ENCODE results near the gene MAP3K20. TPM values are rescaled to one million over a fixed set of nuclear protein-coding genes. Genes with fewer than 3 reads are reported as not detected.

MAP3K20 gene
- polyA plus RNA-seq, 1 of the 3 experiments (the other 2 are of a cell fraction), result 8.5 TPM

DNA sequence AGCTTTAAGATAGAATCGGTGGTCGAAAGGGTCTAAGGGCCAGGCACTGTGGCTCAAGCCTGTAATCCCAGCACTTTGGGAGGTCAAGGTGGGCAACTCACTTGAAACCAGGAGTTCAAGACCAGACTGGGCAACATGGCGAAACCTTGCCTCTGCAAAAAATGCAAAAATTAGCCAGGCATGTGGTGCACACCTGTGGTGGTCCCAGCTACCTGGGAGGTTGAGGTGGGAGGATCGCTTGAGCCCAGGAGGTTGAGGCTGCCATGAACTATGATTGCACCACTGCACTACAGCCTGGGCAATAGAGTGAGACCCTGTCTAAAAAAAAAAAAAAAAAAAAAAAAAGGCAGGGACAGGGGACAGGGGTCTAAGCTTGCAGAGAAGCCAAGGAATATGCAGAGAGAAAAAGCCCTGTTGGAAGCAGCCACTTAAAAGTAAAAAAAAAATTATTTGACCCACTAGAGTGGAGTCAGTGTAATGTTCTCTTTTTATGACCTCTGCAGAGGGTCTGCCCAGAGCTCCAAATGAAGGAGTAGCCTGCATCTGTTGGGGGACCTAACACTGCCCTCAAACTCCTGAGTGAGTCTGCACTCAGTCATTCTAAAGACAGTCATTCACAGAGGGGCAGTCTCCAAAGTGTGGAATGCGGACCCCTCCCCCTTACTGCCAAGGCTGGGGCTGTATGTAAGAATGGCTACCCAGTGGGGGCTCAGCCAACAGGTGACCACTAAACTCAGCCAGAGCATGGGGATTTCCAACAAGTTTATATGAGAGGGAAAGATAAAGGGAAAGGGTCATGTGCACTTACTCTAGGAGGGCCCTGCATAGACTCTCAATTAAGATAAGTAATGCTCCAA is 160.5 kb downstream of the MAP3K20 start:
- Histone ChIP-seq H3K9me3 (no peaks in the 10 kb centered on the region), H3K9me2 (no peaks in the 10 kb centered on the region), H3K79me2 (ENCODE audit: insufficient read depth) (no peaks in the 10 kb centered on the region), H3K4me3 (ENCODE audit: low read depth in 2 of 2, low read length in 1 of 2) (no peak overlapping the region), H3K4me2 (no peak overlapping the region), H3K36me3 (replicated peaks in 1 of 2; ENCODE audit: control insufficient read depth in 1 of 2, insufficient read depth in 2 of 2, low read length in 1 of 2) (no peaks in the 10 kb centered on the region), H2AFZ (ENCODE audit: low read depth) (no peak overlapping the region), H3K9ac (no peak overlapping the region), H4K20me1 (ENCODE audit: insufficient read depth) (no peaks in the 10 kb centered on the region), H3K27ac (ENCODE audit: low read depth in 2 of 2, low read length in 1 of 2) (no peak overlapping the region), H3K27me3 (ENCODE audit: insufficient read depth) (no peaks in the 10 kb centered on the region), H3K4me1 (ENCODE audit: control insufficient read depth in 1 of 2, insufficient read depth in 2 of 2, low read depth in 1 of 2, low read length in 1 of 2) (no peaks in the 10 kb centered on the region), H3F3A (replicated peaks; ENCODE audit: insufficient read depth) (no peaks in the 10 kb centered on the region)
- DNase-seq, result no peak
- CTCF ChIA-PET, result interaction anchor here (0.6 to 2.4 kb wide), 2 partner anchors 209 to 555 kb away, joined by 3 to 8 read pairs; no protein-coding TSS in a partner anchor
- TF ChIP-seq FOXM1 (IDR thresholded peaks at IDR 0.05; ENCODE audit: low read depth) (no peak), RCOR1 (IDR thresholded peaks at IDR 0.05; ENCODE audit: low read length) (no peak), GATA2 (CRISPR knock-in tag; IDR thresholded peaks at IDR 0.05) (no peak), YY1 (IDR thresholded peaks at IDR 0.05; ENCODE audit: low read depth) (no peak)
- 94% methylated on average over 5 of the region's 5 CpGs for whole genome bisulfite sequencing (ENCODE audit: low lambda C conversion rate)
- POLR2A ChIA-PET, result no interaction called here

DNA sequence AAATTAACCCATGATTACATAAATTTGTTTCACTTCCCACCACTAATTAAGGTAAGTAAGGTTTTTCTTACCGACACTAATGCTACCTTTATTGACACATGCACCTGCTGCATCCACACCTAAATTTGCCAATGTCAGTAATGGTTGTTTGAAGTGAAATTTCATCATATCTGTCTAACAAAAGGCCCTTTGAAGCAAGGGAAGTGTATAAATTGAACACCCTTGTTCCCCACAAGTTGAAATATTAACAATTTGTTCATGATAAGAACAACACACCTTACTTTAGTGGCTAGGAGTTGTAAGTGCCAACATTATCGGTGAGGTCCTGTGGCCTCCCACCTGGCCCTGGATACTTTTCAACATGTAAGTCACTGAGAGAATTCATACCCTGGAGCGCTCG is 162.7 kb downstream of the MAP3K20 start:
- DNase-seq, result no peak
- no peak overlapping the region for H3K9ac ChIP-seq
- POLR2A ChIA-PET, result no interaction called here
- no peaks in the 10 kb centered on the region for H3K9me3 ChIP-seq
- no peaks in the 10 kb centered on the region for H3K36me3 ChIP-seq (replicated peaks in 1 of 2; ENCODE audit: control insufficient read depth in 1 of 2, insufficient read depth in 2 of 2, low read length in 1 of 2)
- H3K27me3 ChIP-seq (ENCODE audit: insufficient read depth), result no peaks in the 10 kb centered on the region
- no peak overlapping the region for H2AFZ ChIP-seq (ENCODE audit: low read depth)
- H3K27ac ChIP-seq (ENCODE audit: low read depth in 2 of 2, low read length in 1 of 2), result no peak overlapping the region
- H3K4me2 ChIP-seq, result no peak overlapping the region
- H4K20me1 ChIP-seq (ENCODE audit: insufficient read depth), result no peaks in the 10 kb centered on the region
- no peaks in the 10 kb centered on the region for H3K4me1 ChIP-seq (ENCODE audit: control insufficient read depth in 1 of 2, insufficient read depth in 2 of 2, low read depth in 1 of 2, low read length in 1 of 2)
- TF ChIP-seq POLR2AphosphoS5 (IDR thresholded peaks at IDR 0.05; ENCODE audit: low read depth, low read length) (no peak), FOXM1 (IDR thresholded peaks at IDR 0.05; ENCODE audit: low read depth) (no peak), YY1 (IDR thresholded peaks at IDR 0.05; ENCODE audit: low read depth) (no peak), GABPA (IDR thresholded peaks at IDR 0.05; ENCODE audit: low read depth) (no peak), FOSL2 (IDR thresholded peaks at IDR 0.05; ENCODE audit: borderline replicate concordance, low read depth) (no peak), ELF1 (IDR thresholded peaks at IDR 0.05) (no peak), RCOR1 (IDR thresholded peaks at IDR 0.05; ENCODE audit: low read length) (no peak), RAD21 (IDR thresholded peaks at IDR 0.05; ENCODE audit: low read length) (no peak), TAF1 (IDR thresholded peaks at IDR 0.05; ENCODE audit: borderline replicate concordance, low read depth, low read length) (no peak), EP300 (IDR thresholded peaks at IDR 0.05; ENCODE audit: borderline replicate concordance in 1 of 2, low read depth in 1 of 2, low read length in 1 of 2) (no peak), SMC3 (IDR thresholded peaks at IDR 0.05; ENCODE audit: low read depth, low read length) (no peak), TCF12 (IDR thresholded peaks at IDR 0.05) (no peak)
- TF ChIP-seq, protein P1, sequence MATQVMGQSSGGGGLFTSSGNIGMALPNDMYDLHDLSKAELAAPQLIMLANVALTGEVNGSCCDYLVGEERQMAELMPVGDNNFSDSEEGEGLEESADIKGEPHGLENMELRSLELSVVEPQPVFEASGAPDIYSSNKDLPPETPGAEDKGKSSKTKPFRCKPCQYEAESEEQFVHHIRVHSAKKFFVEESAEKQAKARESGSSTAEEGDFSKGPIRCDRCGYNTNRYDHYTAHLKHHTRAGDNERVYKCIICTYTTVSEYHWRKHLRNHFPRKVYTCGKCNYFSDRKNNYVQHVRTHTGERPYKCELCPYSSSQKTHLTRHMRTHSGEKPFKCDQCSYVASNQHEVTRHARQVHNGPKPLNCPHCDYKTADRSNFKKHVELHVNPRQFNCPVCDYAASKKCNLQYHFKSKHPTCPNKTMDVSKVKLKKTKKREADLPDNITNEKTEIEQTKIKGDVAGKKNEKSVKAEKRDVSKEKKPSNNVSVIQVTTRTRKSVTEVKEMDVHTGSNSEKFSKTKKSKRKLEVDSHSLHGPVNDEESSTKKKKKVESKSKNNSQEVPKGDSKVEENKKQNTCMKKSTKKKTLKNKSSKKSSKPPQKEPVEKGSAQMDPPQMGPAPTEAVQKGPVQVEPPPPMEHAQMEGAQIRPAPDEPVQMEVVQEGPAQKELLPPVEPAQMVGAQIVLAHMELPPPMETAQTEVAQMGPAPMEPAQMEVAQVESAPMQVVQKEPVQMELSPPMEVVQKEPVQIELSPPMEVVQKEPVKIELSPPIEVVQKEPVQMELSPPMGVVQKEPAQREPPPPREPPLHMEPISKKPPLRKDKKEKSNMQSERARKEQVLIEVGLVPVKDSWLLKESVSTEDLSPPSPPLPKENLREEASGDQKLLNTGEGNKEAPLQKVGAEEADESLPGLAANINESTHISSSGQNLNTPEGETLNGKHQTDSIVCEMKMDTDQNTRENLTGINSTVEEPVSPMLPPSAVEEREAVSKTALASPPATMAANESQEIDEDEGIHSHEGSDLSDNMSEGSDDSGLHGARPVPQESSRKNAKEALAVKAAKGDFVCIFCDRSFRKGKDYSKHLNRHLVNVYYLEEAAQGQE (IDR thresholded peaks at IDR 0.05; ENCODE audit: low read depth, low read length), result no peak
- TF ChIP-seq, protein P2, sequence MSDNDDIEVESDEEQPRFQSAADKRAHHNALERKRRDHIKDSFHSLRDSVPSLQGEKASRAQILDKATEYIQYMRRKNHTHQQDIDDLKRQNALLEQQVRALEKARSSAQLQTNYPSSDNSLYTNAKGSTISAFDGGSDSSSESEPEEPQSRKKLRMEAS (IDR thresholded peaks at IDR 0.05; ENCODE audit: low read depth), result no peak
- no peak overlapping the region for H3K4me3 ChIP-seq (ENCODE audit: low read depth in 2 of 2, low read length in 1 of 2)
- no peaks in the 10 kb centered on the region for H3F3A ChIP-seq (replicated peaks; ENCODE audit: insufficient read depth)
- 95% methylated on average over 4 of the region's 4 CpGs for WGBS (ENCODE audit: low lambda C conversion rate)
- no peaks in the 10 kb centered on the region for H3K79me2 ChIP-seq (ENCODE audit: insufficient read depth)
- CTCF ChIA-PET, result no interaction called here
- H3K9me2 ChIP-seq, result no peaks in the 10 kb centered on the region

Data from SK-N-SH (cell line).